H9 (cell line): ENCODE measurements around the gene TAS2R8. TPM values are rescaled to one million over a fixed set of nuclear protein-coding genes. Genes with fewer than 3 reads are reported as not detected.

ENCODE experiments used
- DNase-seq: peaks from one replicate; pipeline ENCODE4 v3.0.0-alpha.2; 2017
- H2AFZ ChIP-seq: one replicate; pipeline ENCODE4 v1.6.1; 2013; ENCODE audit warnings: mild to moderate bottlenecking, low read length, control low read depth, moderate library complexity
- H2AK5ac ChIP-seq: 2 replicates; pipeline ENCODE4 v1.6.1; 2013; ENCODE audit warnings: low read length, control low read depth, mixed read lengths; ENCODE audit not compliant: insufficient read length
- H2BK120ac ChIP-seq: one replicate; pipeline ENCODE4 v1.6.1; 2013; ENCODE audit warnings: low read depth, mild to moderate bottlenecking, low read length, control low read depth, inconsistent platforms; ENCODE audit not compliant: poor library complexity, severe bottlenecking
- H2BK12ac ChIP-seq: 2 replicates; pipeline ENCODE4 v1.6.1; 2013; ENCODE audit warnings: low read length, control low read depth, mixed read lengths, low read depth; ENCODE audit not compliant: insufficient read length
- H2BK15ac ChIP-seq: 2 replicates; pipeline ENCODE4 v1.6.1; 2013; ENCODE audit warnings: low read depth, low read length, control low read depth
- H2BK20ac ChIP-seq: one replicate; pipeline ENCODE4 v1.6.1; 2013; ENCODE audit warnings: low read depth, mild to moderate bottlenecking, low read length, control low read depth, inconsistent platforms; ENCODE audit not compliant: poor library complexity, severe bottlenecking
- H2BK5ac ChIP-seq: 2 replicates; pipeline ENCODE4 v1.6.1; 2013; ENCODE audit warnings: low read length, control low read depth, mixed read lengths; ENCODE audit not compliant: insufficient read length
- H3K14ac ChIP-seq: 2 replicates; pipeline ENCODE4 v1.6.1; 2013; ENCODE audit warnings: low read length, control low read depth; ENCODE audit not compliant: insufficient read depth
- H3K18ac ChIP-seq: 2 replicates; pipeline ENCODE4 v1.6.1; 2013; ENCODE audit warnings: low read depth, mild to moderate bottlenecking, mixed read lengths, low read length, control low read depth; ENCODE audit not compliant: insufficient read length
- H3K23ac ChIP-seq: 2 replicates; pipeline ENCODE4 v1.6.1; 2013; ENCODE audit warnings: low read length, control low read depth, mixed read lengths, low read depth; ENCODE audit not compliant: insufficient read length
- H3K23me2 ChIP-seq: 2 replicates; pipeline ENCODE4 v1.6.1; 2013; ENCODE audit warnings: low read depth, mild to moderate bottlenecking, mixed read lengths, low read length, control low read depth; ENCODE audit not compliant: insufficient read length, poor library complexity, severe bottlenecking
- H3K27ac ChIP-seq: 2 replicates; pipeline ENCODE4 v1.5.1; 2013; ENCODE audit warnings: low read length, control low read depth, mixed read lengths, low read depth; ENCODE audit not compliant: insufficient read length
- H3K27me3 ChIP-seq: 2 replicates; pipeline ENCODE4 v1.6.1; 2013; ENCODE audit warnings: low read length, control low read depth, inconsistent platforms; ENCODE audit not compliant: insufficient read depth
- H3K4ac ChIP-seq: 2 replicates; pipeline ENCODE4 v1.6.1; 2013; ENCODE audit warnings: low read depth, mild to moderate bottlenecking, control low read depth, inconsistent platforms, low read length, moderate library complexity
- H3K4me1 ChIP-seq: 2 replicates; pipeline ENCODE4 v1.6.1; 2013; ENCODE audit warnings: low read length, control low read depth, inconsistent platforms; ENCODE audit not compliant: insufficient read depth
- H3K4me2 ChIP-seq: 2 replicates; pipeline ENCODE4 v1.6.1; 2013; ENCODE audit warnings: low read length, control low read depth, mixed read lengths; ENCODE audit not compliant: insufficient read length, insufficient read depth
- H3K56ac ChIP-seq: 2 replicates; pipeline ENCODE4 v1.6.1; 2013; ENCODE audit warnings: low read depth, mild to moderate bottlenecking, mixed read lengths, low read length, control low read depth; ENCODE audit not compliant: insufficient read length
- H3K79me1 ChIP-seq: 2 replicates; pipeline ENCODE4 v1.6.1; 2013; ENCODE audit warnings: low read depth, mild to moderate bottlenecking, moderate library complexity, low read length, control low read depth, inconsistent platforms; ENCODE audit not compliant: insufficient read depth, poor library complexity, severe bottlenecking
- H3K79me2 ChIP-seq: 2 replicates; pipeline ENCODE4 v1.6.1; 2013; ENCODE audit warnings: low read length, control low read depth, inconsistent platforms; ENCODE audit not compliant: insufficient read depth
- H3K9ac ChIP-seq: 2 replicates; pipeline ENCODE4 v1.6.1; 2013; ENCODE audit warnings: low read length, control low read depth, mixed read lengths; ENCODE audit not compliant: insufficient read length; ENCODE audit errors: extremely low read depth
- H3K9me3 ChIP-seq: one replicate; pipeline ENCODE4 v1.6.1; 2013; ENCODE audit warnings: low read depth, low read length, inconsistent platforms; ENCODE audit not compliant: control insufficient read depth
- H3T11ph ChIP-seq: one replicate; pipeline ENCODE4 v1.6.1; 2013; ENCODE audit warnings: mild to moderate bottlenecking, low read length, control low read depth, inconsistent platforms
- H4K20me1 ChIP-seq: one replicate; pipeline ENCODE4 v1.6.1; 2013; ENCODE audit not compliant: control insufficient read depth, insufficient read length, insufficient read depth
- H4K5ac ChIP-seq: 2 replicates; pipeline ENCODE4 v1.6.1; 2013; ENCODE audit warnings: low read depth, mild to moderate bottlenecking, mixed read lengths, low read length, control low read depth; ENCODE audit not compliant: insufficient read length
- H4K8ac ChIP-seq: replicated peaks from 2 replicates; pipeline ENCODE4 v1.6.1; 2013; ENCODE audit warnings: low read length, control low read depth, mixed read lengths, low read depth; ENCODE audit not compliant: insufficient read length
- H4K91ac ChIP-seq: 2 replicates; pipeline ENCODE4 v1.6.1; 2013; ENCODE audit warnings: low read depth, mild to moderate bottlenecking, moderate library complexity, mixed read lengths, low read length, control low read depth; ENCODE audit not compliant: insufficient read length
- H3K27ac Mint-ChIP-seq, 3 experiments: 2 replicates in 2 of 3; 3 replicates in 1 of 3; pipeline ENCODE4 v1.8.0; 2020 to 2021; ENCODE audit warnings: mixed read lengths in 3 of 3, mild to moderate bottlenecking in 1 of 3, moderate library complexity in 1 of 3
- H3K27me3 Mint-ChIP-seq: 2 replicates; pipeline ENCODE4 v1.8.0; 2021; ENCODE audit warnings: low read depth, mild to moderate bottlenecking, moderate library complexity, mixed read lengths
- H3K36me3 Mint-ChIP-seq, 3 experiments: 2 replicates in 2 of 3; 3 replicates in 1 of 3; pipeline ENCODE4 v1.8.0; 2020 to 2021; ENCODE audit warnings: low read depth in 3 of 3, mixed read lengths in 3 of 3; ENCODE audit not compliant: insufficient read depth in 1 of 3
- H3K4me1 Mint-ChIP-seq, 2 experiments: 2 replicates each; pipeline ENCODE4 v1.8.0; 2020; ENCODE audit warnings: mixed read lengths in 2 of 2
- H3K4me3 Mint-ChIP-seq, 2 experiments: 2 replicates in 1 of 2; 3 replicates in 1 of 2; pipeline ENCODE4 v1.8.0; 2020 to 2021; ENCODE audit warnings: mild to moderate bottlenecking in 2 of 2, mixed read lengths in 2 of 2, moderate library complexity in 1 of 2
- H3K9me3 Mint-ChIP-seq, 2 experiments: 2 replicates in 1 of 2; 3 replicates in 1 of 2; pipeline ENCODE4 v1.8.0; 2020; ENCODE audit warnings: mild to moderate bottlenecking in 2 of 2, mixed read lengths in 2 of 2, moderate library complexity in 1 of 2
- WGBS: extraction: QIAGEN DNeasy Blood & Tissue Kit; methylation state at CpG from one replicate; pipeline ENCODE4 v1.1.7; 2013; ENCODE audit warnings: missing lambda C conversion rate, low lambda C conversion rate, mixed read lengths; ENCODE audit not compliant: insufficient read length; ENCODE audit errors: extremely low coverage; 5-methylcytosine and 5-hydroxymethylcytosine counted together
- total RNA-seq: library from RNA; stranded (reverse); gene quantifications from 2 replicates; pipeline ENCODE4 v1.2.1, GENCODE V29; 2021
- TF ChIP-seq, protein P1 (sequence below): fragments of 200-600 bp; sonication (generic); conservative IDR thresholded peaks from 3 replicates; pipeline ENCODE4 v1.8.0; 2021; ENCODE audit warnings: antibody characterized with exemption, mild to moderate bottlenecking

TAS2R8 gene
- total RNA-seq, 1 experiment from 2014 or later, result not detected

DNA sequence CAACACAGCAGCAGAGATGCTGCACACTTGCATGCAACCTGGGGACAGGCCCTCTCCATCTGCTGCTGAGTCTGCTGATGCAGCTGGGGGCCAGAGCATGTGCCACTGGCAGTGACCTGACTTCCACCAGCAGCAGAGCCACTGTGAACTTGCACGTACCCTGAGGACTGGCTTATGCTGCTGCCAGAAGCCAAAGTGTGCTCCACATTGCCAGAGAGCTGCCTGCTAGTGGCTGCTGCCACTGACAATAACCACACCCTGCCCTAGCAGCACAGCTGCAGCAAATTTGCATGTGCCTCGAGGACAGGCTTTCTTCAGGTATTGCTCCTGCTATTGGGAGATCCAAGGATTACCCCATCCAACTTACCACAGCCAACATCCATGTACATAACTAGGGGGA lies 46.7 kb upstream of the TAS2R8 start:
- Histone ChIP-seq H2BK120ac (no peak overlapping the region), H3K27ac (no peak overlapping the region), H3K4me1 (no peaks in the 10 kb centered on the region), H4K91ac (no peak overlapping the region), H3K14ac (no peak overlapping the region), H3K4ac (no peak overlapping the region), H3K23ac (no peak overlapping the region), H2BK20ac (no peak overlapping the region), H4K8ac (no peak overlapping the region), H4K5ac (no peak overlapping the region), H3K79me2 (no peaks in the 10 kb centered on the region), H3K18ac (no peak overlapping the region), H2AK5ac (no peak overlapping the region), H3K56ac (no peak overlapping the region), H2BK15ac (no peak overlapping the region), H3K27me3 (no peaks in the 10 kb centered on the region), H2BK5ac (no peak overlapping the region), H3K23me2 (no peaks in the 10 kb centered on the region), H3T11ph (no peak overlapping the region), H2BK12ac (no peak overlapping the region), H3K79me1 (no peaks in the 10 kb centered on the region), H3K4me2 (no peak overlapping the region), H2AFZ (no peak overlapping the region), H4K20me1 (no peaks in the 10 kb centered on the region), H3K9ac (no peak overlapping the region), H3K9me3 (peaks cover 10% of the 10 kb centered on the region)
- no CpG with 5 or more reads among the region's 2 CpGs for WGBS
- no peaks in the 10 kb centered on the region for H3K4me1 Mint-ChIP-seq
- TF ChIP-seq, protein P1, sequence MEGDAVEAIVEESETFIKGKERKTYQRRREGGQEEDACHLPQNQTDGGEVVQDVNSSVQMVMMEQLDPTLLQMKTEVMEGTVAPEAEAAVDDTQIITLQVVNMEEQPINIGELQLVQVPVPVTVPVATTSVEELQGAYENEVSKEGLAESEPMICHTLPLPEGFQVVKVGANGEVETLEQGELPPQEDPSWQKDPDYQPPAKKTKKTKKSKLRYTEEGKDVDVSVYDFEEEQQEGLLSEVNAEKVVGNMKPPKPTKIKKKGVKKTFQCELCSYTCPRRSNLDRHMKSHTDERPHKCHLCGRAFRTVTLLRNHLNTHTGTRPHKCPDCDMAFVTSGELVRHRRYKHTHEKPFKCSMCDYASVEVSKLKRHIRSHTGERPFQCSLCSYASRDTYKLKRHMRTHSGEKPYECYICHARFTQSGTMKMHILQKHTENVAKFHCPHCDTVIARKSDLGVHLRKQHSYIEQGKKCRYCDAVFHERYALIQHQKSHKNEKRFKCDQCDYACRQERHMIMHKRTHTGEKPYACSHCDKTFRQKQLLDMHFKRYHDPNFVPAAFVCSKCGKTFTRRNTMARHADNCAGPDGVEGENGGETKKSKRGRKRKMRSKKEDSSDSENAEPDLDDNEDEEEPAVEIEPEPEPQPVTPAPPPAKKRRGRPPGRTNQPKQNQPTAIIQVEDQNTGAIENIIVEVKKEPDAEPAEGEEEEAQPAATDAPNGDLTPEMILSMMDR, result no peak; the same call in 2 of the 3 replicates
- no peaks in the 10 kb centered on the region for H3K27me3 Mint-ChIP-seq
- H3K27ac Mint-ChIP-seq, result no peak overlapping the region
- H3K36me3 Mint-ChIP-seq, result peaks cover 31 to 40% (median 38%) of the 10 kb centered on the region in 3 experiments
- H3K9me3 Mint-ChIP-seq, result peaks cover 34 to 37% of the 10 kb centered on the region in 2 experiments
- no peak overlapping the region for H3K4me3 Mint-ChIP-seq
- no peak for DNase-seq
